ENCODE results near the gene TTLL11.

DNA sequence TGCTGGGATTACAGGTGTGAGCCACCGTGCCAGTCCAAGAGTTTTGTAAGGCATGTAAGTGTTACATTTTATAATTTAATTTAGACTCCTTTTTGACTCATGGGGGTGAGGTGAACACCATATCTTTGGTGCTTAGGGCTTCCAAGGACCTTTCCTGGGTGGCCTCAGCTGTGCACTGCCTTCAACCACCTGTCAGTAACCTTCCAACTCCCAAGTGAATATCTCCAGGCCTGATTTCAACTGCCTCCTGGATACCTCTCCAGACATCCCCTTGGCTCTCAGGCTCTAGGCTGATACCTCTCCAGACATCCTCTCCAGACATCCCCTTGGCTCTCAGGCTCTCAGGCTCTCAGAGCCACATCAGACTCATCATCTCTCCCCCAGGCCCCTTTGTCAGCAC lies 30.9 kb upstream of the TTLL11 start:
- TF ChIP-seq POLR2A (IDR thresholded peaks at IDR 0.05) = no peak
- TF ChIP-seq, protein P1, sequence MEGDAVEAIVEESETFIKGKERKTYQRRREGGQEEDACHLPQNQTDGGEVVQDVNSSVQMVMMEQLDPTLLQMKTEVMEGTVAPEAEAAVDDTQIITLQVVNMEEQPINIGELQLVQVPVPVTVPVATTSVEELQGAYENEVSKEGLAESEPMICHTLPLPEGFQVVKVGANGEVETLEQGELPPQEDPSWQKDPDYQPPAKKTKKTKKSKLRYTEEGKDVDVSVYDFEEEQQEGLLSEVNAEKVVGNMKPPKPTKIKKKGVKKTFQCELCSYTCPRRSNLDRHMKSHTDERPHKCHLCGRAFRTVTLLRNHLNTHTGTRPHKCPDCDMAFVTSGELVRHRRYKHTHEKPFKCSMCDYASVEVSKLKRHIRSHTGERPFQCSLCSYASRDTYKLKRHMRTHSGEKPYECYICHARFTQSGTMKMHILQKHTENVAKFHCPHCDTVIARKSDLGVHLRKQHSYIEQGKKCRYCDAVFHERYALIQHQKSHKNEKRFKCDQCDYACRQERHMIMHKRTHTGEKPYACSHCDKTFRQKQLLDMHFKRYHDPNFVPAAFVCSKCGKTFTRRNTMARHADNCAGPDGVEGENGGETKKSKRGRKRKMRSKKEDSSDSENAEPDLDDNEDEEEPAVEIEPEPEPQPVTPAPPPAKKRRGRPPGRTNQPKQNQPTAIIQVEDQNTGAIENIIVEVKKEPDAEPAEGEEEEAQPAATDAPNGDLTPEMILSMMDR (IDR thresholded peaks at IDR 0.05) = no peak

All from Peyer's patch (tissue), 4 donors.